ENCODE results near the gene MAP3K3.
"Not testable (repeated sequence)": the region's sequence is repeated elsewhere in the genome, so short reads cannot be mapped to it uniquely, and the experiment has no call there.

MAP3K3 gene

DNA sequence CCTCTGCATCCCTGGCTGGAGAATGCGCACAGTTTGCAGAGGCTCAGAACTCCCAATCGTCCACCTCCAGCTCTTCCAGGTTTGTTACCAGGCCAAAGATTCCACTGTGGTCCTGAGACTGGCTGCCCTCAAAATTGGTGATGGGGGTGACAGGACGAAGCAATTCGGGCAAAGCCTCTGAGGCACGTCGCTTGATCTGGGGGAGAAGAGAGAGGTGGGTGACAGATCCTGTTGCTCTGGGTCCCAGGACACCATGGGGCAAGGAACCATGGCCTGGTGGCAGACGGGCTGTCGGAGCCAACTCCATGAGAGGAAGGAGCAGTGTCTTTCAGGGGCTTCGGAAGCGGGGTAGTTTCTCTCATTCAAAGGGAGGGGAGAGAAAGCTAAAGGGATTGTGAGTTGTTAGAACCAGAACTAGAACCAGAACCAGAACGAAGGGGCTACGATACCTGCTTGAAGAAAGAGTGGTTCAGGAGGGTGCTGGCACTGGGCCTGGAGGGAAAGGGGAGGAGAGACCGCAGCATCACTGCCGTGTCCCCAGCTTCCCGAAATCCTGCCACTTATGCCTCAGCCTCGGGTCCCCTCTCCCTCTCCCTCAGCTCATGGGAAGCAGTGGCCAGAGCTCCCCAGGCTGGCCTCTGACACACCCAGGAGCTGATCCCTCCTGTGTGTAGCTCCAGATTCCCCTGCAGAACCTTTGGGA lies 81.5 kb downstream of the MAP3K3 start:
- DNase-seq (ENCODE audit: low read depth in 2 of 3, low spot score in 2 of 3): no peak

DNA sequence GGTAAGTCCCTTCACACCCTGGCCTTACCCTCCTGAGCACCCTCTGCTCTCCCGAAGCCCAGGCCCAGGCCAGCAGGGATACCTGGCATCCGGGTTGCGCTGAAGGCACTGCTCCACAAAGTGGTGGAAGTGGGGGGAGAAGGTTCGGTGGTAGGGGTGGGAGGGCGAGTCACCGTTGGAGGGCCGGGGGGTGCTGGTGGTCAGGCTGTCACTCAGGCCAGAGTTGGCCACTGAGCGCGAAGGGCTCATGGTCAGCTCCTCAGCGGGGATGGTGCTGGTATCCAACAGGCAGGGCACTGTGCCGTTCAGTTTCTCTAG lies 82.0 kb downstream of the MAP3K3 start:
- DNase-seq (ENCODE audit: low read depth in 2 of 3, low spot score in 2 of 3): no peak

DNA sequence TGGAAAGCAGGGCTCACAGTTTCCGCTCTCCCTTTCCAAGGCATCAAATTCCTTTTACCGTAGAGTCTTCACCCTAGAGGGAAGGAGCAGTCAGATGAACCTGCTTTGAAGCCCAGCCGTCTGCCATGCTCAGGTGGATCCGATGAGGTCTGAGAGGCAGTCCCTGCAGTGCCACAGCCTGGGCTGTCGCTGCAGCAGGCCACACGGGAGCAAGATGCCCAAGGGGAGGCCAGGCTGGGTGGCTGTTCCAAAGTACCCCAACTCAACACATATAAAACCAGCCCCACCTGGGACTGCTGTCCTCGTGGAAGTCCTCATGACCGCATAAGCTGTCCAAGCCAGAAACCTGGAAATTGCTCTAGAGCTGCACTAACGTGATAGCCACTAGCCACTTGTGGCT lies 82.6 kb downstream of the MAP3K3 start:
- DNase-seq (ENCODE audit: low read depth in 2 of 3, low spot score in 2 of 3): no peak

DNA sequence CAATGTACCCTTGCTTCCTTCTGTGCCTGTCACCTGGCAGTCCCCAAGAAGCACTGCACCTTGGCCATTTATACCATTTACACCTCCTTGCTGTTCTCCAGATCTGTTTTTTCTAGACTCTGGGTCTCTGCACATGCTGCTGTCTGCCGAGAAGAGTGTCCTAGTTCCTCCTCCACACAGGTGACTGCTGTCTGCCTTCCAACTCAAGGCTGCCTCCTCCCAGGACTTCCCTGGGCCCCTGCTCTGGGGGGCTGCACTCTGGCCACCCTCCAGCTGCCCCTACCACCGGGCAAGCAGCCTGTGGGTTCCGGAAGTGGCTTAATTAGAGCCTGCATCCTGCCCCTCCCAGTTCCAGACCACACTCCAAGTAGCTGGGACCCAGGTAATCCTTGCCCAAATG lies 83.4 kb downstream of the MAP3K3 start:
- DNase-seq (ENCODE audit: low read depth in 2 of 3, low spot score in 2 of 3): no peak

DNA sequence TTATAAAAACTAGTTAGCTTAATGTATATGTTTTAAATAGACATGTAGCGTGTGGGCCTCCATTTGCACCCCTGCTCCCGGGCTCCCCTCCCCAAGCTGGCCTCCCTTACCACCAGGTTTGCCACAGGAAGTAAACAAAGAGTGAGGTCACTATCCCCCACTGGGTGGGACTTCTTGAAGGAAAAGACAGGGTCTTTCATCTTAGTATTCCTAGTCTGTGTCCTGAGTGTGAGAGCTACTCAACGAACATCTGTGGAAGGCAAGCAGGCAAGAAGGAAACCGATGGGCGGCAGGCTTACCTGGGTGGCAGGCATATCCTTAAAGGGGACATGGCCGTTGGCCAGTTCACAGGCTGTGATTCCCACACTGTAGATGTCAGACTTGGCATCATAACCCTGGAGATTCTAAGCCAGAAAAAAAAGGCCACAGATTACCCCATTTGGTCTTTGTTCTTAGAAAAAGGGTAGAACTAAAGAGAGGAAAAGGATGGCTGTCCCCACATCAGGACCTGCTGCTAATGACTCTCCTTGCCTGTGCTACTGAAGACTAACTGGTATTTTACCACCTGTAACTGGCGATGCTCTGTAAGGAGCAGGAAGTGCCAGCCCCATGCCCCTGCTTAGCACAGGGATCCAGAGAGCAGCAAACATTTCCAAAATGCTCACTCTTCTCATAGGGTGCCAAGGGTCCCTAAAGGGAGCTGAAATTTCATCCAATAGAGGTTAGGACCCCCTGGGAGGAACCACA lies 84.3 kb downstream of the MAP3K3 start:
- DNase-seq (ENCODE audit: low read depth in 2 of 3, low spot score in 2 of 3): no peak

- no peak for DNase-seq (ENCODE audit: low read depth in 2 of 3, low spot score in 2 of 3)
Observed at GRCh38 chr17:63707151-63707550, 84.9 kb downstream of the MAP3K3 start.

- no peak for DNase-seq (ENCODE audit: low read depth in 2 of 3, low spot score in 2 of 3)
Observed at GRCh38 chr17:63709110-63709509, 86.9 kb downstream of the MAP3K3 start.

DNA sequence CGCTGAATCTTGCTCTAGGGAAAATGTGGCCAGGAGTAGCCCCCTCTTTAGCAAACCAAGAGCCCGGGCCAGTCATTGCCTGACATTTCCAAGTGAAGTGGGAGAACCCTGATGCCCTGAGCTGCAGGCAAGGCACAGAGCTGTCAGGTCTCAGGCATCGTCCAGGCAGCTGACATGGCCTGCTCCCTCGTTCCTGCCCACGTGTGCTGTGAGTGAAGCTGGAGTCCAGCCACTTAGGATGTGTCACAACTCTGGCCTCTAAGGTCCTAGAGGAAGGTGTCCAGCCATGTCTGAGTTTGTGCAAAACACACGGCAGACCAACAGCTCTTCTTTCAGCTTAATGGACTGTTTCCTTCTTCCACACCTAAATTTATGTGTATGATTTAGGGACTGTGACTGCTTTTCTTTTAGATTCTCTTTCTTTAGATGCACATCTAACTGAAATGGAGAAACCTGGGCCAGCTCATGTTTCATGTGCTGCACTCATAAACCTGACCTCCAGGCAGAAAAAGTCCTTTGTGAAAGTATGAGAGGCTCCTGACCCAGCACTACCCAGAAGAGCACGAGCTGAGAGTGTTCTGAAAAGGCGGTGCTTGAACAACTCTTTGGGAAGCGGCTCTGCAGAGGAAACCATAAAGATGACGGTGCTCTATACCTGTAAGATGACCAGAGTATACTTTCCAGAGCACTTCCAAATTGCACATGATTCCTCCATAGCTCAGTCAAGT lies 92.5 kb downstream of the MAP3K3 start:
- DNase-seq (ENCODE audit: low read depth in 2 of 3, low spot score in 2 of 3): no peak

GRCh38 chr17:63716426-63716825 lies 94.2 kb downstream of the MAP3K3 start:
- no peak for DNase-seq (ENCODE audit: low read depth in 2 of 3, low spot score in 2 of 3)

GRCh38 chr17:63718988-63719387 lies 96.8 kb downstream of the MAP3K3 start:
- no peak for DNase-seq (ENCODE audit: low read depth in 2 of 3, low spot score in 2 of 3)

- DNase-seq (ENCODE audit: low read depth in 2 of 3, low spot score in 2 of 3): not testable (repeated sequence)
Observed at GRCh38 chr17:63720194-63720593, 98.0 kb downstream of the MAP3K3 start.

DNA sequence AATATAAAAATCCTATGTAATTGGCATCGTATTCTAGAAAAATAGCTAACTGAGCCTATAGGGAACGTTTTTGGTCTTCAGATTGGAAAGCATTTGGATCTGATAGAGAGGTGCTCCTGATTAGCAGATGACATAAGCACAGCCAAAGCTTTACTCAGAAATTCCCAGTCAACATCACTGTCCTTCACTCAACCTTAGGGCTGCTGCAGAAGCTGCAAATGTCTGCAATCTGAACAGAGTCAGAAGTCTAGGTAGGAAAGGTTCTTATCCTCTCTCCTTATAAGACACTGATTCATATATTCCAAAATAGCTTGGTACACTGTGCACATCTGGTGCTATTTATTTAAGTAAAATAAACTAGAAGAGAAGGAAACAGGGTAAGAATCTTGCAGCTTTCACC lies 100.2 kb downstream of the MAP3K3 start:
- DNase-seq (ENCODE audit: low read depth in 2 of 3, low spot score in 2 of 3): no peak

DNA sequence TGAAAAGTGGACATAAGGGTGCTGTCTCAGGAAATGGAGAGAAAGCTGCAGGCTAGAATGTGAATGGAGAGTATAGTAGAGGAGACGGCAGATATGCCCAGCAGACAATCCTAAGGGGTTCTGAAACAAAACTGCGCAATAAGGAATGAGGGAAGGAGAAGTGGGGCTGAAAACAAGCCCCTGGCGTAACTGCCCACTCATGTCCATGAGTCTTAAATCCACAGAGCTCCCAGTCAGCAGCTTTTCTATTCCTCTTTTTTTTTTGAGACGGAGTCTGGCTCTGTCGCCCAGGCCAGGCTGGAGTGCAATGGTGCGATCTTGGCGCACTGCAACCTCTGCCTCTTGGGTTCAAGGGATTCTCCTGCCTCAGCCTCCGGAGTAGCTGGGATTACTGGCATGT lies 113.5 kb downstream of the MAP3K3 start:
- no peak for DNase-seq (ENCODE audit: low read depth in 2 of 3, low spot score in 2 of 3)

- no peak for DNase-seq (ENCODE audit: low read depth in 2 of 3, low spot score in 2 of 3)
Observed at GRCh38 chr17:63740464-63741142, 118.4 kb downstream of the MAP3K3 start.

DNA sequence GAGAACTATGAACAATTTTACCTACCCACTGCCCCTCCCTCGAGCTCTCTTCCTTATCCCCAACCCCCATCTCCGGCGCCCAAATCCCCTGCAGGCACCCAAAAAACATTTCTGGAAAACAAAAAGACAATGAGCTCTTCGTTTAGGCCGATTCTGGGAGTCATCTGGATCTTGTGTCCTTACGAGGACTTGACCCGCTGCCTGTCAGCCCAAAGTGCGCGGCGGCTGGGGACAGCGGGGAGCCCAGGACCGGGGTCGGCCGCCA lies 118.9 kb downstream of the MAP3K3 start:
- no peak for DNase-seq (ENCODE audit: low read depth in 2 of 3, low spot score in 2 of 3)

DNA sequence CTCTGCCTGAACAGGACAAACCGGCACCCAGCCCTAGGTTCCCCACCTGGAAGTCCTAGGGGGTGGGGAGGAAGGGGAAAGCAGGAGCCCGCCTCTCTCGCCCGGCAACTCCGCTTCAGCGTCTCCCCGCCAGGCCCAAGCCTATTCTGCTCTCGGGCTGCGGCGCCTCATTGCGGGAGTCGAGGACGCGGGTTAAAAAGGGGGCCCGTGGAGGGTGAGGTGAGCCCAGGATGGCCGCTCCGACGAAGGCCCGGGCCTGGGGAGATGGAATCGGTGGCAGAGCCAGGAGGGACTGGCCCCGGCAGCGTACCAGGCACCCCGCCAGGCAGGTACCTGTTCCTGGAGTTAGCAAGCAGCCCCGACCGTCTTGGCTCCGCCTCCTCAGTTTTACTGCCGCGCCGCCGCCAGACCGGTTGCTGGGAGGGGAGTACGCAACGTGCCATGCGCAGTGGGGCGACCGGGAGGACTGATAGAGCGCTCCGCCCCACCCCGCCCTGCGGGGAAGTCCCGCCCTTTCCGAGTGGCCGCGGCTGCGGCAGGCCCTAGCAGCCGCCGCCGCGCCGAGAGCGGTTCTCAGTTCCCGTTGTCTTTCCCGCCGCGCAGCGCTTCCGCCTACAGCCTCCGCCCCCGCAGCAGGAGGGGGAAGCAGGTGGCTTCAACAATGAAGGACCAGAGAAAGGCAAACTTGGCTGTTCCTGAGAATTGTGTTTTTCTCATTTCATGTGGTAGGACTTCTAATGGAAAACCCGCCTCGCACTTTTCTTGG lies 119.4 kb downstream of the MAP3K3 start, which contains the start of gene STRADA:
TSS of gene STRADA (minus strand) at position 392 of the 766 bp plus-strand sequence. CDS start 13,430 bp downstream, outside the sequence.
- peak; percentile 92 to 98 (median 97) for DNase-seq (ENCODE audit: low read depth in 2 of 3, low spot score in 2 of 3)
